ENCODE data around the gene PLLP. TPM values are rescaled to one million over a fixed set of nuclear protein-coding genes. Genes with fewer than 3 reads are reported as not detected.
"Not testable (repeated sequence)": the region's sequence is repeated elsewhere in the genome, so short reads cannot be mapped to it uniquely, and the experiment has no call there.

Gene PLLP
- total and polyA plus RNA-seq, 7 experiments from 2014 or later, result 0.36 to 26.0 (median 8.0) TPM

DNA sequence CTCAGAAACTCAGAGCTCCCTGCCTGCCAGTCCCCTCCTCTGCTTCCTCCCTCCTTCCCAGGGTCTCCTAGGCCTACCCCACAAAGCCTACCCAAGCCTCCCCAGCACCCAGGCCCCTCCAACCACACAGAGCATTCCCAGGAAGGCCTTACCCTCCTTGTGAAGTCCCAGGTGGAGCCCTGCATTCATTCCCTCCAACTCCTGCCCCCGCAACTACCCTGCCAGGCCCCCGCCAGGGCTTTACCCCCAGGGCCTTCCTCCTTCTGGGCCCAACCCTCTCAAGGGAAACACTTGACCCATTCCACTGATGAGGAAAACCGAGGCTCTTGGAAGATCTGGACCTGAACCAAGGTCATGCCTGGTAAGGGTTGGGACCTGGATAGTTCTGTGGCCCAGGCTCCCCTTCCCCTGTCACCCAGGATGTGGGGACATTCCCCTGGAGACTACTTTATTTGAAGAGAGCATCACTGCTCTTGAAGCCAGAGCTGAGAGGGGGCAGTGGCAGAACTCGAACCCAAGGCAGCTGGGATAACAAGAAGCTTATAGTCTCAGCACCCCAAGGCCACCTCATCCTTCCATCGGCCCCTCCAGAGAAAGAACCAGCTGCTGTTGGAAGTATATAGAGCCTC is 12.5 kb downstream of the PLLP start:
- no peak overlapping the region for H3K4me3 ChIP-seq (ENCODE audit: low read length)
- Mint-ChIP-seq H3K4me1 (peaks cover 17 to 51% (median 39%) of the 10 kb centered on the region in 7 donors), H3K9me3 (no peaks in the 10 kb centered on the region), H3K27me3 (no peaks in the 10 kb centered on the region), H3K27ac (peak overlapping the region in 6 of 9 donors; percentile 42 to 84 (median 61)), H3K36me3 (no peaks in the 10 kb centered on the region), H3K4me3 (no peak overlapping the region)
- no peaks in the 10 kb centered on the region for H3K9me3 ChIP-seq (ENCODE audit: control insufficient read depth in 2 of 3, low read length in 3 of 3)
- ChIA-PET POLR2A (interaction anchor here (0.5 to 1.5 kb wide), 3 partner anchors 9 to 29 kb away, joined by 3 read pairs; no protein-coding TSS in a partner anchor), CTCF (no interaction called here)
- DNase-seq, result no peak
- intact Hi-C loops (cut with micrococcal nuclease), result no loop called here
- H3K4me1 ChIP-seq (ENCODE audit: control insufficient read depth in 2 of 2, insufficient read depth in 2 of 2, low read length in 2 of 2), result peaks cover 4 to 34% of the 10 kb centered on the region in 2 donors
- no peak overlapping the region for H3K27ac ChIP-seq (ENCODE audit: low read depth, low read length)
- H3K27me3 ChIP-seq (ENCODE audit: control insufficient read depth in 2 of 2, insufficient read depth in 2 of 2, low read length in 2 of 2), result no peaks in the 10 kb centered on the region
- ATAC-seq, result no peak
- no peaks in the 10 kb centered on the region for H3K36me3 ChIP-seq (ENCODE audit: control insufficient read depth in 2 of 3, insufficient read depth in 3 of 3, low read length in 3 of 3)

DNA sequence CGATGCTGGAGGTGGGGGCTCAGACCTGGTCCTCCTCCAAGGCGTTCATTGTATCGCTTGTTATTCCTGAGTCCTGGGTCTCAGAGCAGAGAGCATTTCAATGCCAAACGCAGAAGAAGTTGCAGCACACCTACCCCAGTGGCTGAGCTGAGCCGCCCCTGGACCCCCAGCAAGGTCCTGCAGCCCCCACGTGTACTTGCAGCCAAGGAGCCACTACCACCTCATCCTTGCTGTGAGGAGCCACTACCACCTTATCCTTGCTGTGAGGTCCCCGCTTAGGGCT is 13.5 kb downstream of the PLLP start:
- intact Hi-C loops (cut with micrococcal nuclease), result no loop called here
- no peak overlapping the region for H3K27ac ChIP-seq (ENCODE audit: low read depth, low read length)
- no peaks in the 10 kb centered on the region for H3K9me3 ChIP-seq (ENCODE audit: control insufficient read depth in 2 of 3, low read length in 3 of 3)
- ChIA-PET CTCF (no interaction called here), POLR2A (interaction anchor here (0.9 kb wide), 1 partner anchor 10 kb away, joined by 3 read pairs; no protein-coding TSS in a partner anchor)
- H3K4me3 ChIP-seq (ENCODE audit: low read length), result no peak overlapping the region
- Mint-ChIP-seq H3K36me3 (no peaks in the 10 kb centered on the region), H3K27ac (peak overlapping the region in 4 of 9 donors; percentile 42 to 84 (median 62)), H3K4me1 (peaks cover 20 to 51% (median 42%) of the 10 kb centered on the region in 7 donors), H3K9me3 (no peaks in the 10 kb centered on the region), H3K4me3 (no peak overlapping the region), H3K27me3 (no peaks in the 10 kb centered on the region)
- ATAC-seq (no peak), DNase-seq (no peak)
- no peaks in the 10 kb centered on the region for H3K36me3 ChIP-seq (ENCODE audit: control insufficient read depth in 2 of 3, insufficient read depth in 3 of 3, low read length in 3 of 3)
- peaks cover 13 to 38% of the 10 kb centered on the region in 2 donors for H3K4me1 ChIP-seq (ENCODE audit: control insufficient read depth in 2 of 2, insufficient read depth in 2 of 2, low read length in 2 of 2)
- H3K27me3 ChIP-seq (ENCODE audit: control insufficient read depth in 2 of 2, insufficient read depth in 2 of 2, low read length in 2 of 2), result no peaks in the 10 kb centered on the region

DNA sequence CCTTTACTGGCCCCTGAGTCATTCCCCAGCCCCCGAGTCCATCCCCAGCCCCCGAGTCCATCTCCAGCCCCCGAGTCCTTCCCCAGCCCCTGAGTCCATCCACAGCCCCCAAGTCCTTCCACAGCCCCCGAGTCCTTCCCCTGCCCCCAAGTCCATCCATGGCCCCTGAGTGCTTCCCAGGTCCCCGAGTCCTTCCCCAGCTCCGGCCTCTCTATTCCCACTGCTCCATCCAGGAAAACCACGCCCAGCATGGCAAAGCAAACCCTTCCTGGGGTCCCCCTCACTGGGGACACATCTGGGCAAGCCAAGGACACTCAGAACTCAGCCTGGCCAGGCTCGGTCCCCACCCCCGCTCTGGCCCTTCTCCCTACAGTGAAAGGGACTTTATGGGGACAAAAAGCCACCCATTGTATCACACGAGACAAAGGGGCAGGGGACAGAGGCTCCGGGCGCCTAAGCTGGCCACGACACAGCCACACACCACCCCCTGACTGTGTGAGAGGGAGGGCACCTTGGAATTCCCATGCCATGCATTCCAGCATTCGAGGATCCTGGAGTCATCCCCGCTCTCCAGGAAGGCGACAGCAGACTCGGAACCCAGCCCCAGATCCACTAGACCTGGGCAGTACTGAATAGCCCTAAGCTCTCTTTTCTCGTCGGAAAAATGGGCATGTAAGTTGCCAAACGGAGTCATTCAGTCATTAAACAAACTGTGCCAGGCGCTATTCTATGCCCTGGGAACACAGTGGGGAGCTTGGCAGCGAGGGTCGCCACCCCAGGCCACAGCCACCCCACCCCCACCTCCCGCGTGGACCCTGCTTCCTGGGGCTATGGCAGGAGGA is 14.0 kb downstream of the PLLP start:
- no peaks in the 10 kb centered on the region for H3K9me3 Mint-ChIP-seq
- peaks cover 18 to 51% (median 40%) of the 10 kb centered on the region in 7 donors for H3K4me1 Mint-ChIP-seq
- Histone ChIP-seq H3K9me3 (ENCODE audit: control insufficient read depth in 2 of 3, low read length in 3 of 3) (no peaks in the 10 kb centered on the region), H3K36me3 (ENCODE audit: control insufficient read depth in 2 of 3, insufficient read depth in 3 of 3, low read length in 3 of 3) (no peaks in the 10 kb centered on the region), H3K4me3 (ENCODE audit: low read length) (no peak overlapping the region), H3K27ac (ENCODE audit: low read depth, low read length) (no peak overlapping the region), H3K27me3 (ENCODE audit: control insufficient read depth in 2 of 2, insufficient read depth in 2 of 2, low read length in 2 of 2) (no peaks in the 10 kb centered on the region), H3K4me1 (ENCODE audit: control insufficient read depth in 2 of 2, insufficient read depth in 2 of 2, low read length in 2 of 2) (peaks cover 14 to 43% of the 10 kb centered on the region in 2 donors)
- peak overlapping the region in 6 of 9 donors; percentile 63 to 97 (median 94) for H3K27ac Mint-ChIP-seq
- ChIA-PET CTCF (no interaction called here), POLR2A (interaction anchor here (0.9 to 1.6 kb wide), 5 partner anchors 10 to 30 kb away, joined by 3 to 5 read pairs (median 4); no protein-coding TSS in a partner anchor)
- intact Hi-C loops (cut with micrococcal nuclease), result no loop called here
- H3K4me3 Mint-ChIP-seq, result no peak overlapping the region
- no peaks in the 10 kb centered on the region for H3K36me3 Mint-ChIP-seq
- no peaks in the 10 kb centered on the region for H3K27me3 Mint-ChIP-seq
- ATAC-seq (no peak), DNase-seq (no peak)

DNA sequence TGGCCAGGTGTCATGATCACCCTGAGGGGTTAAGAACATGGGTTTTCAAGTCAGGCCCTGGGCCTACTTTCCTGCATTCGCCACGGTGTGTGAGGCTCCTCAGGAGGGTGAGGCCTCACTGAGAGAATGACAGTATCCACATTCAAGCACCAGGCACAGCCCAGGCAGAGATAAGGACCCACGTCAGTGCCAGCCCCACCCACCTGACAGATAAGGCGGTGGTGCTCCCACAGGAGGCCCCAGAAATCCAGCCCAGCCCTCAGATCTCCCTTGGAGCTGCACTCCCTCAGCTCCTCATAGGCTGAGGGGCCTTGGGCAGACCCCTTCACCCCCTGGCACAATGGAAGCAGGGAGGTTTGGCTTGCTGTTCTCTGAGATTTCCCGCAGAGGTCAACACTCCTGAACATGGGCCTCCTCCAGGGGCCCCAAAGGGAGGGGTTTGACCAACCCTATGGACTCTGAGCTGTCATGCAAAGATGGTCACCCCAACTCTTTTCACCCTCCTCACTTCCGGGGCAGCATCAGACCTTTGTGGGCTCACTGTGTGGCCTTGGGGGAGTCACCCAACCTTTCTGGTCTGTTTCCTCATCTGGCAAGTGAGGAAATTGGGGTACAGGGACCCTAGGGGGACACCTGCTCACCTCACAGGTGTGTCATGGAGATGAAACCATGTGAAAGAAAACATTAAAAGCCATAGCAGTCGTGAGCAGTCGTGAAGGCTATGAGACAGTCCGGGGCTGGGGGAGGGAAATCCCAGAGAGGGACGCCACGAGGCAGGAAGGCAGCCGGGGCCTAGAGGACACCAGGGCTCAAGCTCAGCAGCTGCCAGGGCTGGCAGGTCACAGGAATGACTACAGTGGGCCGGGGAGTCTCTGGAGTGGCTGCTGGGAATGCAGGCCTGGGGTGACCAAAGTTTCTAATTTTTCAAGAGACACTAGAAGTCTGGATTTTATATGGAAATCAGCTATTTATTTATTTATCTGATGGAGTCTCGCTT is 15.4 kb downstream of the PLLP start:
- Histone ChIP-seq H3K9me3 (ENCODE audit: control insufficient read depth in 2 of 3, low read length in 3 of 3) (no peaks in the 10 kb centered on the region), H3K4me1 (ENCODE audit: control insufficient read depth in 2 of 2, insufficient read depth in 2 of 2, low read length in 2 of 2) (peaks cover 14 to 50% of the 10 kb centered on the region in 2 donors), H3K4me3 (ENCODE audit: low read length) (no peak overlapping the region), H3K27ac (ENCODE audit: low read depth, low read length) (peak overlapping the region; percentile 74), H3K27me3 (ENCODE audit: control insufficient read depth in 2 of 2, insufficient read depth in 2 of 2, low read length in 2 of 2) (no peaks in the 10 kb centered on the region), H3K36me3 (ENCODE audit: control insufficient read depth in 2 of 3, insufficient read depth in 3 of 3, low read length in 3 of 3) (no peaks in the 10 kb centered on the region)
- no peaks in the 10 kb centered on the region for H3K9me3 Mint-ChIP-seq
- peak overlapping the region in 8 of 9 donors; percentile 94 to 99 (median 98) for H3K27ac Mint-ChIP-seq
- intact Hi-C loops (cut with micrococcal nuclease), result no loop called here
- no peaks in the 10 kb centered on the region for H3K36me3 Mint-ChIP-seq
- ChIA-PET POLR2A (interaction anchor here (1.4 to 5.4 kb wide), 7 partner anchors 7 to 31 kb away, joined by 4 to 36 read pairs (median 5); partner anchors contain the start of gene ARL2BP), CTCF (no interaction called here)
- no peaks in the 10 kb centered on the region for H3K27me3 Mint-ChIP-seq
- no peak for ATAC-seq
- H3K4me3 Mint-ChIP-seq, result peak overlapping the region in 7 of 10 donors; percentile 26 to 77 (median 44)
- H3K4me1 Mint-ChIP-seq, result peaks cover 22 to 56% (median 41%) of the 10 kb centered on the region in 7 donors
- DNase-seq, result no peak

DNA sequence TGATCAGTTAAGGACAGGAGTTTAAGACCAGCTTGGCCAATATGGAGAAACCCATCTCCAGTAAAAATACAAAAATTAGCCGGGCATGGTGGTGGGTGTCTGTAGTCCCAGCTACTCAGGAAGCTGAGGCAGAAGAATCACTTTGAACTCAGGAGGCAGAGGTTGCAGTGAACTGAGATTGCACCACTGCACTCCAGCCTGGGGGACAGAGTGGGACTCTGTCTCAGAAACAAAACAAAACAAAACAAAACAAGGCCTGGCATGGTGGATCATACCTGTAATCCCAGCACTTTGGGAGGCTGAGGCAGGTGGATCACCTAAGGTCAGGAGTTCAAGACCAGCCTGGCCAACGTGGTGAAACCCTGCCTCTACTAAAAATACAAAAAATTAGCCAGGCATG is 17.1 kb downstream of the PLLP start:
- H3K27me3 Mint-ChIP-seq; H3K9me3 ChIP-seq (ENCODE audit: control insufficient read depth in 2 of 3, low read length in 3 of 3); H3K36me3 Mint-ChIP-seq; H3K36me3 ChIP-seq (ENCODE audit: control insufficient read depth in 2 of 3, insufficient read depth in 3 of 3, low read length in 3 of 3); H3K27me3 ChIP-seq (ENCODE audit: control insufficient read depth in 2 of 2, insufficient read depth in 2 of 2, low read length in 2 of 2); H3K9me3 Mint-ChIP-seq: not testable (repeated sequence)
- intact Hi-C loops (cut with micrococcal nuclease), result loop anchor here in 1 of 2 donors (1.0 to 2.0 kb wide), 4 partner anchors 10 to 33 kb away; partner anchors contain the start of genes ARL2BP and PLLP
- Mint-ChIP-seq H3K4me1 (peaks cover 22 to 58% (median 47%) of the 10 kb centered on the region in 7 donors), H3K4me3 (peak overlapping the region; percentile 23 to 81 (median 74)), H3K27ac (peak overlapping the region; percentile 36 to 99 (median 97))
- H3K4me3 ChIP-seq (ENCODE audit: low read length), result peak overlapping the region; percentile 34
- peaks cover 14 to 50% of the 10 kb centered on the region in 2 donors for H3K4me1 ChIP-seq (ENCODE audit: control insufficient read depth in 2 of 2, insufficient read depth in 2 of 2, low read length in 2 of 2)
- DNase-seq, result peak in 2 of 9 donors; percentile 40 to 43
- ChIA-PET POLR2A (interaction anchor here (0.6 to 5.4 kb wide), 9 partner anchors 9 to 198 kb away, joined by 3 to 36 read pairs (median 6); partner anchors contain the start of genes ARL2BP and PLLP), CTCF (interaction anchor here (0.6 to 1.7 kb wide), 4 partner anchors 29 to 267 kb away, joined by 3 to 4 read pairs (median 3); no protein-coding TSS in a partner anchor)
- ATAC-seq, result peak; percentile 23
- H3K27ac ChIP-seq (ENCODE audit: low read depth, low read length), result peak overlapping the region; percentile 74
